Epidermal melanocyte (primary cell): ENCODE results near the gene PCDHGB4.
"Not testable (repeated sequence)": the region's sequence is repeated elsewhere in the genome, so short reads cannot be mapped to it uniquely, and the experiment has no call there.

Experiments
- DNase-seq: peaks from one replicate; pipeline ENCODE4 v3.0.0; 2011; ENCODE audit warnings: low spot score; ENCODE audit not compliant: insufficient read length

The PCDHGB4 gene

GRCh38 chr5:141397756-141398551 lies 10.5 kb downstream of the PCDHGB4 start, which contains the start of gene PCDHGB5:
PCDHGB5 (plus strand) TSS chr5:141397947; CDS start chr5:141398128, 181 bp downstream.
- not testable (repeated sequence) for DNase-seq

GRCh38 chr5:141398608-141399007 lies 11.1 kb downstream of the PCDHGB4 start:
- DNase-seq = no peak

GRCh38 chr5:141399555-141400258 lies 12.2 kb downstream of the PCDHGB4 start:
- no peak for DNase-seq

DNA sequence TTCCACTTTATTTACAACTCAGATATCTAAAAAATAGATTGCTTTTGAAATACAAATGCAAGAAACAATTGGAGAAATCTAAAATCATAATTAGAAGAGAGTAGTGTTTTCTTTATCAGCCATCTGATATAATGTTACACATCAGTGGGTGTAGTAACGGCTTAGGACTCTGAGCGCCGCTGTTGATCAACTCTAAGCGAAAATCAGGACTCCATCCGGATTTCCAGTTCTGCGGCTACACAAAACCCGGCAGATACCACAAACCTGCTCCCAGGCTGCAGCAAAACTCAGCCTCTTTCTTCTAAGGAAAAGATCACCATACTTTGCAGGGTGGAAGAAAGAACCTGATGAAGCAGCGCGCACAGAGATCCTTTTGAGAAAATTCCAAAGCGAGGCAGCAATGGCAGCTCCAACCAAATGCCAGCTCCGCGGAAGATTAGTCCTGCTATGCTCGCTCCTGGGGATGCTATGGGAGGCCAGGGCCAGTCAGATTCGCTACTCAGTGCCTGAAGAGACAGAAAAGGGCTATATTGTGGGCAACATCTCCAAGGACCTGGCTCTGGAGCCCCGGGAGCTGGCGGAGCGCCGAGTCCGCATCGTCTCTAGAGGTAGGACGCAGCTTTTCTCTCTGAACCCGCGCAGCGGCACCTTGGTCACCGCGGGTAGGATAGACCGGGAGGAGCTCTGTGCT lies 15.2 kb downstream of the PCDHGB4 start, which contains the start of gene PCDHGA9:
Gene PCDHGA9 (plus strand): TSS at position 226 of the 691 bp plus-strand sequence. CDS start 175 bp downstream, at position 401.
- DNase-seq = no peak

DNA sequence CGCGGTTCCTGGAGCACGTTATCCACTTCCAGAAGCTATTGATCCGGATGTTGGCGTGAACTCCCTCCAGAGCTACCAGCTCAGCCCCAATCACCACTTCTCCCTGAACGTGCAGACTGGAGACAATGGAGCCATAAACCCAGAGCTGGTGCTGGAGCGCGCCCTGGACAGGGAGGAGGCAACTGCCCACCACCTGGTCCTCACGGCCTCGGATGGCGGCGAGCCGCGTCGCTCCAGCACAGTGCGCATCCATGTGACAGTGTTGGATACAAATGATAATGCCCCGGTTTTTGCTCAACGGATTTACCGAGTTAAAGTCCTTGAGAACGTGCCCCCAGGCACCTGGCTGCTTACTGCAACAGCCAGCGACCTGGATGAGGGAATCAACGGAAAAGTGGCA lies 15.9 kb downstream of the PCDHGB4 start:
- DNase-seq = no peak

DNA sequence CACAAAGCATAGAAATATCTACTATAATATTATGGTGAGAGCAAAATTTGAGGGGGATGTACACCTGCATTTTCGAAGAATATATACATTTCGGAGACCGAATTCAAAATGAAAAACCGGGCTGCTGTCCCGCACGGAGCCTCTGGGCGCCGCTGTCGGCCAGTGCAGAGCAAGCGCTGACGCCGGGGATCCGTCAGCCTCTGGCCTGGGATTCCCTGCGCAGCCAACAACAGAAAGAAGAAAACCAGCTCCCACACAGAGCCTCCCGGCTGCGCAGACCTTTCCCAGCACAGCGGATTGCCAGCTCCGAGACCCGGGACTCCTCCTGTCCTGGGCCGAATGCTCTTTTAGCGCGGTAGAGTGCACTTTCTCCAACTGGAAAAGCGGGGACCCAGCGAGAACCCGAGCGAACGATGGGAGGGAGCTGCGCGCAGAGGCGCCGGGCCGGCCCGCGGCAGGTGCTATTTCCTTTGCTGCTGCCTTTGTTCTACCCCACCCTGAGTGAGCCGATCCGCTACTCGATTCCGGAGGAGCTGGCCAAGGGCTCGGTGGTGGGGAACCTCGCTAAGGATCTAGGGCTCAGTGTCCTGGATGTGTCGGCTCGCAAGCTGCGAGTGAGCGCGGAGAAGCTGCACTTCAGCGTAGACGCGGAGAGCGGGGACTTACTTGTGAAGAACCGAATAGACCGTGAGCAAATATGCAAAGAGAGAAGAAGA lies 20.4 kb downstream of the PCDHGB4 start, which contains the start of gene PCDHGB6:
Gene PCDHGB6 (plus strand): TSS at position 232 of the 716 bp plus-strand sequence. CDS start 182 bp downstream, at position 414.
- DNase-seq = not testable (repeated sequence)

GRCh38 chr5:141409598-141410306 lies 22.3 kb downstream of the PCDHGB4 start:
- DNase-seq = no peak

DNA sequence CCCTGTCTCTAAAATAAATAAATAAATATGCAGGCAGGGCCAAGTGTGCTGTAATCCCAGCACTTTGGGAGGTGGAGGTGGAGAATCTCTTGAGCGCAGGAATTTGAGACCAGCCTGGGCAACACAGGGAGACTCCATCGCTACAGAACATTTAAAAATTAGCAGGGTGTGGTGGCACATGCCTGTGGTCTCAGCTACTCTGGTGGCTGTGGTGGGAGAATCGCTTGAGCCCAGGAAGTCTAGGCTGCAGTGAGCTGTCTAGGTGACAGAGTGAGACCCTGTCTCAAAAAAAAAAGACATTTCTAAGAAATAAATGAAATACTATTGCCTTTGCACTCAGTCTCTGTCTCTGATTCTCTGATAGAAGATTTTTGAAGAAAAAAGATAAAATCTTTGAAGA lies 24.1 kb downstream of the PCDHGB4 start:
- DNase-seq = no peak

DNA sequence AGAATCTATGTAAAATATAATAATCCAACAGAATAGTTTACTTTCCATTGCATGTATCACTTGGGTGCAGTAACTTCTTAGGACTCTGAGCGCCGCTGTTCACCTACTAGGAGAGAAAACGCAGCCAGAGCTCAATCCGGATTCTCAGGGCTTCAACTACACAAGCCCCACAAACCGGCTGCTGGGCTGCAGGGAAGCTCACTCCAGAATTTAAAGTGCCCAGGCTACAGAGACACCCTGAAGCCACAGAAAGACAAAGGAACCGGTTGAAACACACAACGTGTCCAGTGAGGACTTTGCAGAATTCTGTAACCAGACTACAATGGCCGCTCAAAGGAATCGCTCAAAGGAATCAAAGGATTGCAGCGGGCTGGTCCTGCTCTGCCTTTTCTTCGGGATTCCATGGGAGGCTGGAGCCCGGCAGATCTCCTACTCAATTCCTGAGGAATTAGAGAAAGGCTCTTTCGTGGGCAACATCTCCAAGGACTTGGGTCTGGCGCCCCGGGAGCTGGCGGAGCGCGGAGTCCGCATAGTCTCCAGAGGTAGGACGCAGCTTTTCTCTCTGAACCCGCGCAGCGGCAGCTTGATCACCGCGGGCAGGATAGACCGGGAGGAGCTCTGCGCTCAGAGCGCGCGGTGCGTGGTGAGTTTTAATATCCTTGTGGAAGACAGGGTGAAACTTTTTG lies 25.5 kb downstream of the PCDHGB4 start, which contains the start of gene PCDHGA10:
Gene PCDHGA10 (plus strand): TSS at position 134 of the 686 bp plus-strand sequence. CDS start 189 bp downstream, at position 323.
- DNase-seq = peak; percentile 46

DNA sequence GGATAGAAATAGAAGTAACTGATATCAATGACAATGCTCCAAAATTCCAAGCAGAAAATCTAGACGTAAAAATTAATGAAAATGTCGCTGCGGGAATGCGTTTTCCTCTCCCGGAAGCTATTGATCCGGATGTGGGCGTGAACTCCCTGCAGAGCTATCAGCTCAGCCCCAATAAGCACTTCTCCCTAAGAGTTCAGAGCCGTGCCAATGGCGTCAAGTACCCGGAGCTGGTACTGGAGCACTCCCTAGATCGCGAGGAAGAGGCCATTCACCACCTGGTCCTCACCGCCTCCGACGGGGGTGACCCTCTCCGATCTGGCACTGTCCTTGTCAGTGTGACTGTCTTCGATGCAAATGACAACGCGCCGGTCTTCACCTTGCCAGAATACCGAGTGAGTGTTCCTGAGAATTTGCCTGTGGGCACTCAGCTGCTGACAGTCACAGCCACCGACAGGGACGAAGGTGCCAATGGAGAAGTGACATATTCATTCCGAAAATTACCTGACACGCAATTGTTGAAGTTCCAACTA lies 26.1 kb downstream of the PCDHGB4 start:
- DNase-seq = no peak

- not testable (repeated sequence) for DNase-seq
Observed at GRCh38 chr5:141414548-141415274, 27.2 kb downstream of the PCDHGB4 start.

DNA sequence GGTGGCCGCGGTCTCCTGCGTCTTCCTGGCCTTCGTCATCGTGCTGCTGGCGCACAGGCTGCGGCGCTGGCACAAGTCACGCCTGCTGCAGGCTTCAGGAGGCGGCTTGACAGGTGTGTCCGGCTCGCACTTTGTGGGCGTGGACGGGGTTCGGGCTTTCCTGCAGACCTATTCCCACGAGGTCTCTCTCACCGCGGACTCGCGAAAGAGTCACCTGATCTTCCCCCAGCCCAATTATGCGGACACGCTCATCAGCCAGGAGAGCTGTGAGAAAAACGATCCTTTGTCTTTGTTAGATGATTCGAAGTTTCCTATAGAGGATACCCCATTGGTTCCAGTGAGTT lies 27.7 kb downstream of the PCDHGB4 start:
- not testable (repeated sequence) for DNase-seq

DNA sequence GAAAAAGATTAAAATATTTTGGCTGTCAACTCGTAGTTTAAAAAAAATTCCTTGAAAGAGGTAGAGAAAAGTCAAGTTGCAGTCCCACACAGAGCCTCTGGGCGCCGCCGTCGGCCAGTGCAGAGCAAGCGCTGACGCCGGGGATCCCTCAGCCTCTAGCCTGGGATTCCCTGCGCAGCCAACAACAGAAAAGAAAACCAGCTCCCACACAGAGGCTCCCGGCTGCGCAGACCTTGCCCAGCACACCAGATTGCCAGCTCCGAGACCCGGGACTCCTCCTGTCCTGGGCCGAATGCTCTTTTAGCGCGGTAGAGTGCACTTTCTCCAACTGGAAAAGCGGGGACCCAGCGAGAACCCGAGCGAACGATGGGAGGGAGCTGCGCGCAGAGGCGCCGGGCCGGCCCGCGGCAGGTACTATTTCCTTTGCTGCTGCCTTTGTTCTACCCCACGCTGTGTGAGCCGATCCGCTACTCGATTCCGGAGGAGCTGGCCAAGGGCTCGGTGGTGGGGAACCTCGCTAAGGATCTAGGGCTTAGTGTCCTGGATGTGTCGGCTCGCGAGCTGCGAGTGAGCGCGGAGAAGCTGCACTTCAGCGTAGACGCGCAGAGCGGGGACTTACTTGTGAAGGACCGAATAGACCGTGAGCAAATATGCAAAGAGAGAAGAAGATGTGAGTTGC lies 30.1 kb downstream of the PCDHGB4 start, which contains the start of gene PCDHGB7:
Gene PCDHGB7 (plus strand): TSS at position 184 of the 679 bp plus-strand sequence. CDS start 183 bp downstream, at position 367.
- DNase-seq = not testable (repeated sequence)

DNA sequence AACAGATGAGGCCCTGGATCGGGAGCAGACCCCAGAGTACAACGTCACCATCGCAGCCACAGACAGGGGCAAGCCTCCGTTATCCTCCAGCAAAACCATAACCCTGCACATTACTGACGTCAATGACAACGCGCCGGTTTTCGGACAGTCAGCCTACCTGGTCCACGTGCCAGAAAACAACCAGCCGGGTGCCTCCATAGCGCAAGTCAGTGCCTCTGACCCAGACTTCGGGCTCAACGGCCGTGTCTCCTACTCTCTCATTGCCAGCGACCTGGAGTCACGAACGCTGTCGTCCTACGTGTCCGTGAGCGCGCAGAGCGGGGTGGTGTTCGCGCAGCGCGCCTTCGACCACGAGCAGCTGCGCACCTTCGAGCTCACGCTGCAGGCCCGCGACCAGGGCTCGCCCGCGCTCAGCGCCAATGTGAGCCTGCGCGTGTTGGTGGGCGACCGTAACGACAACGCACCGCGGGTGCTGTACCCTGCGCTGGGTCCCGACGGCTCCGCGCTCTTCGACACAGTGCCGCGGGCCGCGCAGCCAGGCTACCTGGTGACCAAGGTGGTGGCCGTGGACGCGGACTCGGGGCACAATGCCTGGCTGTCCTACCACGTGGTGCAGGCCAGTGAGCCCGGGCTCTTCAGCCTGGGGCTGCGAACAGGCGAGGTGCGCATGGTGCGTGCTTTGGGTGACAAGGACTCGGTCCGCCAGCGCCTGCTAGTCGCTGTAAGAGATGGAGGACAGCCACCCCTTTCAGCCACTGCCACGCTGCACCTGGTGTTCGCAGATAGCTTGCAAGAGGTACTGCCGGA lies 31.8 kb downstream of the PCDHGB4 start:
- DNase-seq = no peak

GRCh38 chr5:141420855-141421488 lies 33.5 kb downstream of the PCDHGB4 start, which contains the start of gene PCDHGA11:
PCDHGA11 (plus strand) TSS chr5:141421051; CDS start chr5:141421228, 177 bp downstream.
- DNase-seq = no peak

GRCh38 chr5:141421489-141421855 lies 34.0 kb downstream of the PCDHGB4 start:
- DNase-seq = no peak
